SK-N-MC (cell line): ENCODE measurements around the gene DERL3.

Source experiments
- EZH2 ChIP-seq: fragments of 200-600 bp; sonication (generic); IDR thresholded peaks from one replicate; pipeline ENCODE4 v1.6.1; 2017; ENCODE audit warnings: antibody characterized with exemption
- POLR2AphosphoS5 ChIP-seq: IDR thresholded peaks from 2 replicates; pipeline ENCODE4 v1.6.1; 2012; ENCODE audit warnings: mild to moderate bottlenecking, low read depth, low read length, borderline replicate concordance

GRCh38 chr22:23800297-23801237 is 38.2 kb downstream of the DERL3 start:
- TF ChIP-seq EZH2 (no peak), POLR2AphosphoS5 (no peak)
